ENCODE data around the gene FAU. TPM values are rescaled to one million over a fixed set of nuclear protein-coding genes. Genes with fewer than 3 reads are reported as not detected.
A peak's percentile ranks its signal among the peaks of the same experiment; 100 is the strongest.
"Not testable (repeated sequence)": the region's sequence is repeated elsewhere in the genome, so short reads cannot be mapped to it uniquely, and the experiment has no call there.

The FAU gene
- total RNA-seq, 1 experiment from 2014 or later = 835 TPM

DNA sequence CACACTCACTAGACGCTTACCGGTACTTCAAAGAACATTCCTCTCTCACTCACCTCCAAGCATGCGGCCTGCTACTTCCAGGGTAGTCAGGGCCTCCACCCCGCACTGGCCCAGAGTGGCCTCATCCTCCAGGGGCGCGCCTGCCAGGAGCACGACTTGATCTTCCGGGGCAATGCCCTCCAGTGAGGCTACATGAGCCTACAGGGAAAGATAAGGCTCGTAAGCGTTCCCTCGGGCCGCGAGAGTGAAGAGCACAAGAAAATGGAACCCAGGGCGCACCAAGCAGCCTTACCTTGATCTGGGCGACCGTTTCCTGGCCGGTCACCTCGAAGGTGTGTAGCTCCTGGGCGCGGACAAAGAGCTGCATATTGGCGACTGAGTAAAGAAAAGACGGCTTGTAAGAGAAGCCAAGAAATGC, 478 bp downstream of the FAU start:
- peak; percentile 52 for DNase-seq (ENCODE audit: low spot score)

DNA sequence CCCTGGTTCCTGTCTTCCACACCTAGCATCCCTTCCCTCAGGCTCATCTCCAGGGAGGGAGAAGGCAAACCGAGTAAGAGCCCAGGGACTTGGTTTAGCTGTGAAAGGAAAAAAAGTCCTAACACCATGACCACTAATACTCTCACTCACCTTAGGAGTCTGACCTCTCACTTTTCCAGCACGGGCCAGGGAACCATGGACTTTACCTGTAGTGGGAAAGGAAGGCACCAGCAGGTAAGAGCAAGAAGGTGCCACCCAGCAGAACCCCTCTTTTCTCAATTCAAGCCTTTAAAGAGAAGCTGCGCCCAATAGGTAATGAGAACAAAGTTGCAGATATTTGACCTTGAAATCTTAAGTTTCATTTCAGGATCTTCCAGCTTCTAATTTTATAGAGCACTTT, 1.1 kb downstream of the FAU start:
- DNase-seq (ENCODE audit: low spot score) = no peak

DNA sequence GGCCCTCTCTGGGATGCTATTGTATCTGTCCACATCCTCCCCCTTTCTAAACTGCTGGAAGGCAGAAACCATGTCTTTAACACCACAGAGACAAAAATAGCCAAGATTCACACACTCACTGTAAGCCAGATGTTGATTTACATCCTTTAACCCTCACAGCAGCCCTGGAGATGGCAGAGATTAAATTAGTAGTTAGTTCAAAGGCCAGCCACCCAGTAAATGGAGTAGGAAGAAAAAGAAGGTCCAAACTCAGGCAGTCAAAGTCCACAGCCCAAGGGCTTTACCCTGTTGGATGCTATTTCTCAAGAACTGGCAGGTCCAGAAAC, 2.3 kb downstream of the FAU start:
- DNase-seq (ENCODE audit: low spot score) = no peak

DNA sequence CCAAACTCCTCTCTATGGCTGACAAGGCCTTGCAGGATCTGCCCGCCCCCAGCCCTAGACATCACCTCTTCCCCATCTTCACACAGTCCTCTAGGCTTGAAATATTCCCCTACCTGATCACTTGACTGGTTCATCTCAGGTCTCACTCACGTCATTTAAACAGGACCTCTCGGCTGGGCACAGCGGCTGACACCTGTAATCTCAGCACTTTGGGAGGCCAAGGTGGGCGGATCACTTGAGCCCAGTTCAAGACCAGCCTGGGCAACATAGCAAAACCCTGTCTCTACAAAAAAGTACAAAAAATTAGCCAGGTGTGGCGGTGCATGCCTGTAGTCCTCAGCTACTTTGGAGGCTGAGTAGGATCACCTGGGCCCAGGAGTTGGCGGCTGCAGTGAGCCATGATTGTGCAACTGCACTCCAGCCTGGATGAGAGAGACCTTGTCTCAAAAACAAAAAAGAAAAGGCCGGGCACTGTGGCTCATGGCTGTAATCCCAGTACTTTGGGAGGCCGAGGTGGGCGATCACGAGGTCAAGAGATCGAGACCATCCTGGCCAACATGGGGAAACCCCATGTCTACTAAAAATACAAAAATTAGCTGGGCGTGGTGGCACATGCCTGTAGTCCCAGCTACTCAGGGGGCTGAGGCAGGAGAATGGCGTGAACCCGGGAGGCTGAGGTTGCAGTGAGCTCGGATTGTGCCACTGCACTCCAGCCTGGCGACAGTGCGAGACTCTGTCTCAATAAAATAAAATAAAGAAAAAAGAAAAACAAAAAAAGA, 2.9 kb downstream of the FAU start:
- DNase-seq (ENCODE audit: low spot score) = not testable (repeated sequence)

DNA sequence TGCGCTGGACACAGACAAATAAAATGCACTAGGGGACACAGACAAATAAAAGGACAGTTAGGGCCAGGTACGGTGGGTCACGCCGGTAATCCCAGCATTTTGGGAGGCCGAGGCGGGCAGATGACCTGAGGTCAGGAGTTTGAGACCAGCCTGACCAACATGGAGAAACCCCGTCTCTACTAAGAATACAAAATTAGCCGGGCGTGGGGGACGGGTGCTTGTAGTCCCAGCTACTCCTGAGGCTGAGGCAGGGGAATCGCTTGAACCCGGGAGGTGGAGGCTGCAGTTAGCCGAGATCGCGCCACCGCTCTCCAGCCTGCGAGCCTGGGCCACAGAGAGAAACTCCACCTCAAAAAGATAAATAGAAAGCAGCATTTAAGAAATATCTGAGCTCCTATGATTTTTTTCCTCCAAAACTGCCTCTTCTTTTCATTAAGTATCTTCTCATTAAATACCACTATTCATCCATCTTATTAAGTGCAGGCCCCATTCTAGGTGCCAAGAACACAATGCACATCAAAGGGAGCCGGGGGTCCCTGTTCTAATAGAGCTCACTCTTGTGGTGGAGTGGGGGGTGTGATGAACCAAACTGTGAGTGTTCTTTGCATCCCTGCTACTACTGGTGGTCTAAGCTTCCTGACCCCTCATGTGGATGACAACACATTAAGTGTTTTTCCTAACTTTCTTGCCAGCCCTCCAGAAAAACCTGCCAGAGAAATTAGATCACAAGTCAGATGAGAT, 3.7 kb downstream of the FAU start:
- DNase-seq (ENCODE audit: low spot score) = no peak

DNA sequence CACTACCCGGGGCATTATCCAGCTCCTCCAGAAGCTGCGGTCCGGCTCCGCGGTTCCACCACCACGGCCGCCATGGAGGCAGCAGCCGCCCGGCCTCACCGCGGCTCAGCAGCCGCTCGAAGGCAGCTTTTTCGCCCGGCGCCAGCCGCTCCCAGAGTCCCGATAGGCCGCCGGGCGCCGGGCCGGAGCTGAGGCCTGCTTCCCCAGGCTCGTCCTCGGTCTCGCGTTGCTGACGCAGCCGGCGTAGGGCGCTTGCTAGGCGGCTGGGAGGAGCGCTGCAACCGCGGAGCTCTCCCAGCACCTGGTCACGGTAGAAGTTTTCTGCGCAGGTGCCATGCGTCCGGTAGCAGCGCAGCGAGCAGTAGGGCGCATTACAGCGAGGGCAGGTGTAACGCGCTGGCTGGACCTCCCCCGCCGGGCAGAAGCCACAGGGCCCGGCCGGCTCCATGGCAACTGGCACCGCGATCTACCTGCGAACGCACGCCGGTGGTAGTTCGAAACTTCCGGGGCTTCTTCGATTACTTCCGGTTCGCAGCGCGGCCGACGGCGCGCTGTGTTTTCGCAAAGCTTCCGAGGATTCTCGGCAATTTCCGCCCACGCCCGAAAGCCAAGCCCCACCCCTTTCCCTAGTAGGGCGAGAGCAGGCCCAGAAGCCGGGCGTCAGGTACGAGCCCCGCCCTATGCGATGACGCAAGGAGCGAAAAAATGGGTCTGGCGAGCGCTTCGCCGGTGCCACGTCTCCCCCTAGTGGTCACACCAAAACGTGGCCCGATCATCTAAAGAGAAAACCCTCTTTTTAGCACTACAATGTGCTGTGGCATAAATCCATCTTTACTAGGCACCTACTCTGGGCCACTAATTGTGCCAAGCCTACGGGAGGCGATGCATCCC, 4.5 kb downstream of the FAU start, which contains the start of gene ZNHIT2:
TSS of gene ZNHIT2 (minus strand) at position 496 of the 891 bp plus-strand sequence. CDS start at position 448, 48 bp downstream.
- DNase-seq (ENCODE audit: low spot score) = peak; percentile 100

DNA sequence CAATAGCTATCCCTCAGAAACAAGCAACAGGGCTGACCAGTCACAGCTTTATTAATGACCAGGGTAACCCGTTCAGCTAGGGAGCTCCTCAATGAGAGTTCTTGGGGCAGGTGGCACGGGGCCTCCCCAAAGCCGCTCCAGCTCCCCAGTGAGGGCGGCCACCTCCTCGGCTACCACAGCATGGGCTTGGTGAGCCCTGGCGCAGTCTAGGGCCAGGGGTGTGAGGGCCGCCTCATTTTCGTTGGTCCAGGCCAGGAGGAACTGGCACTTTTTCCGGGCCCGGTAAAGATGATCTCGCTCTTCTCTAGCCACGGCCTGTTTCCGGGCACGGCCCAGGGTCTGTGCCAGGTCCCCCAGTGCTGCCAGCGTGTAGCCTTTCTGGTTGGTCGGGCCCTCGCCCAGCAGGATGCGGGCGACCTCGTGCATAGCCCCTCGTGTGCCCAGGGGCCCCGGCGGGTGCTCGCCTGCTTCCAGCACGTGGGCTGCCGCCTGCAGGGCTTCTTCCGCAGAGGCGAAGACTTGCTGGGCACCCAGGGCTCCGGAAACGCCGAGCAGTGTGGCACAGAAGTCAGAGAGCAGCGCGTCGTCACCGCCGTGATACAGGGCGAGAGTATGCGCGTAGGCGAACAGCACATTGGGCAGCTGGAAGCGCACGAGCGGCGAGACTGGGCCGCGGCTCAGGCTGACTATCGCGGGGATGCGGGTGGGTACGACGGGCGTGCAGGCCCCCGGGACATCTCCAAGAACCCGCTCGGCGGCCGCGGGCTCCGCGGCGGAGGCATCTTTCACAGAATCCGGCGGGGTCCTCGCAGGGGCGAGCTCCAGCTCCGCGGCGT, 5.3 kb downstream of the FAU start:
- DNase-seq (ENCODE audit: low spot score) = peak; percentile 65

DNA sequence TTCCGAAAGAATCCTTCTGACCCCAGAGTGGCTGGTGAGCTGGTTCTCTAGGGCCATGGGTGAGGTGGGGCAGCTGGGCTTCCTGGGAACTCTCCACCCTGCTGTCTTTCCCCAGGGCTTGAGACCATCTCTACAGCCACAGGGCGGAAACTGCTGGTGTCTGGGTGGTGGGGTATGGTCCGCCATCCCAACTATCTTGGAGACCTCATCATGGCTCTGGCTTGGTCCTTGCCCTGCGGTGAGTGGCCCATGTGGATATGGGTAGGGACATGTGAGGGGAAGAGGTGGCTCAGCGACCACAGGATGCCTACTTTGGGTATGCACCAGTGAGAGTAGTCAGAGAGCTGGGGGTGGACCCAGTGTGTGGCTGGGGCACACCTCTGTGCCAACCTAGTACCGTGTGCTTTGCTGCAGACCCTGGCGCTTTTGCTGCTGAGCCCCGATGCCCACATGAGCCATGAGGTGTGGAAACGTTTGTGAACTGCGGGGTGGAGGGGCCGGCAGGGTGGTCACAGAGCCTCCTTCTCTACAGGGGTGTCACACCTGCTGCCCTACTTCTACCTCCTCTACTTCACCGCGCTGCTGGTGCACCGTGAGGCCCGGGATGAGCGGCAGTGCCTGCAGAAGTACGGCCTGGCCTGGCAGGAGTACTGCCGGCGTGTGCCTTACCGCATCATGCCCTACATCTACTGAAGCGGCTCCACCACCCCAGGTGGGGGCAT, 6.4 kb downstream of the FAU start:
- DNase-seq (ENCODE audit: low spot score) = no peak

DNA sequence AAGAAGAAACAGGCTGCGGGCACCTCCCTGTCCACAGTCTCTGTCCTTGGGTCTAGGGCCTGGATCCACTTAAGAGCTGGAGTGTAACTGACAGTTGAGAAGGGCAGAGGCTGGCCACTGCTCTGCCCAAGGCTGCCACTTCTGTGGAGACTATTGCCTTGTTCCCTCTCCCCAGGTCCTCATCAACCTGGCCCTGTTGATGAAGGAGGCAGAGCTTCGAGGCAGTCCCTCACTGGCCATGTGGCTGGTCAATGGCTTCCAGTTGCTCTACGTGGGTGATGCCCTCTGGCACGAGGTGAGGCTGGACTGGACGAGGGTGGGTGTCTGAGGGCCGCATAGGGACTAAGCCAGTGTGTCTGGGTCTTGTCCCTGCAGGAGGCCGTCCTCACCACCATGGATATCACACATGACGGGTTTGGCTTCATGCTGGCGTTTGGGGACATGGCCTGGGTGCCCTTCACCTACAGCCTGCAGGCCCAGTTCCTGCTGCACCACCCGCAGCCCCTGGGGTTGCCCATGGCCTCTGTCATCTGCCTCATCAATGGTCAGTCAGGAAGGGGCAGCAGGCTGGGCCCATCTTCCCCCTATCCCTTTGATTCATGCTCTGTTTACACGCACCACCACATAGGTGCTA, 7.3 kb downstream of the FAU start:
- no peak for DNase-seq (ENCODE audit: low spot score)

DNA sequence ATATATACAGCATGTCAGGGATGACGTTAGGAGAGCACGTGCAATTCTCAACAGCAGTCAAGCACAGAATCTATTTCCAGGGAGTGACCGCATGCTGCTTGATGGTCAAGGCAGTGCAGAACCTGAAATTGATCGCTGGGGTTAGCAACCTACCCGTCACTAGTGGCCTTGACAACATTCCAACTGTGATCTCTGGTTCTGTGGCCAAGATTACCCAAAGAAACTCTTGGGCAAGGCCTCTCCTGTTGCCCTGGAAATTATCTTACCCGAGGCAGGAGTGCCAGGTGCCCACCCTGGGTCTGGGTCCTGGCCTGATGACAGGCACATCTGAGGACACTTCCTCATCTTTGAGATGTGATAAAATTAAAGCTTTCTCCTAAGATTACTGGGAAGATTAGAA, 8.1 kb downstream of the FAU start:
- DNase-seq (ENCODE audit: low spot score) = no peak

DNA sequence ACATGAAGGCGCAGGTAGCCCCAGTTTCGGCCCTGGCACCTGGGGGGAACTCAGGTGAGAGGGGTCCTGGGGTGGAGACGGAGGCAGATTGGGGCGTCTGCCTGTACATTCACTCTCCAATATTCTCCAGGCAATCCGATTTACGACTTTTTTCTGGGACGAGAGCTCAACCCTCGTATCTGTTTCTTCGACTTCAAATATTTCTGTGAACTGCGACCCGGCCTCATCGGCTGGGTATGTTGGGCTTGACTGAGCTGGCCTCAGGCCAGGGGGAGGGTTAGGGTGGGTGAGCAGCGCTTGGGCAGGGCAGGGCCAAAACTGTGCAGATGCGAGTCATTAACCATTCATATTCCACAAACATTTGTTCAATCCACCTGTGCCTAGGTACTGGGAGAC, 8.6 kb downstream of the FAU start:
- DNase-seq (ENCODE audit: low spot score) = peak; percentile 54

DNA sequence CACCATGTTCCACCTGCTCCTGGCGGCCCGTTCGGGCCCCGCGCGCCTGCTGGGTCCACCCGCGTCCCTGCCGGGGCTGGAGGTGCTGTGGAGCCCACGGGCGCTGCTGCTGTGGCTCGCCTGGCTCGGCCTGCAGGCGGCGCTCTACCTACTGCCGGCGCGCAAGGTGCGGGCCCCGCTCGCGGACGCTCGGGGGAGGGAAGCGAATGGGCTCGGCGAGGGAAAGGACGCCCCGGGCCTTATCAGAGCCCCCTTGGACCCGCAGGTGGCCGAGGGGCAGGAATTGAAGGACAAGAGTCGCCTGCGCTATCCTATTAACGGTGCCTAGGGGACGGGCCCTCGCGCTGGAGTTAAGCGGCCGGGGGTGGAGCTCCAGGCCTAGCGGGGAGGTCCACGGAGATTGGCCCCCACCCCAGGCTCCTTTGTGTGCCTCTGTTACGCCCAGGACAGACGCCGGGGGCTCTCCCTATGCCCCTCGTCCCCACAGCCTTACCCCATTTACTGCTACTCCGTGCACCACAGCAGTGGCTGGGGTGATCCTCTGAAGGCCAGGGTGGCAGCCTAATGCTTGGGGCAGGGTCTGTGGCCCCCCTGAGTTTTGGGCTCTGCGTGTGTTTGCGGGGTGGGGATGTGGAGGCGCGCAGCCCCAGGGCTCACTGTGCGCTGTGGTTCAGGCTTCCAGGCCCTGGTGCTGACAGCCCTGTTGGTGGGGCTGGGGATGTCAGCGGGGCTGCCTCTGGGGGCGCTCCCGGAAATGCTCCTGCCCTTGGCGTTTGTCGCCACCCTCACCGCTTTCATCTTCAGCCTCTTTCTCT, 9.2 kb downstream of the FAU start:
- peak; percentile 73 for DNase-seq (ENCODE audit: low spot score)

DNA sequence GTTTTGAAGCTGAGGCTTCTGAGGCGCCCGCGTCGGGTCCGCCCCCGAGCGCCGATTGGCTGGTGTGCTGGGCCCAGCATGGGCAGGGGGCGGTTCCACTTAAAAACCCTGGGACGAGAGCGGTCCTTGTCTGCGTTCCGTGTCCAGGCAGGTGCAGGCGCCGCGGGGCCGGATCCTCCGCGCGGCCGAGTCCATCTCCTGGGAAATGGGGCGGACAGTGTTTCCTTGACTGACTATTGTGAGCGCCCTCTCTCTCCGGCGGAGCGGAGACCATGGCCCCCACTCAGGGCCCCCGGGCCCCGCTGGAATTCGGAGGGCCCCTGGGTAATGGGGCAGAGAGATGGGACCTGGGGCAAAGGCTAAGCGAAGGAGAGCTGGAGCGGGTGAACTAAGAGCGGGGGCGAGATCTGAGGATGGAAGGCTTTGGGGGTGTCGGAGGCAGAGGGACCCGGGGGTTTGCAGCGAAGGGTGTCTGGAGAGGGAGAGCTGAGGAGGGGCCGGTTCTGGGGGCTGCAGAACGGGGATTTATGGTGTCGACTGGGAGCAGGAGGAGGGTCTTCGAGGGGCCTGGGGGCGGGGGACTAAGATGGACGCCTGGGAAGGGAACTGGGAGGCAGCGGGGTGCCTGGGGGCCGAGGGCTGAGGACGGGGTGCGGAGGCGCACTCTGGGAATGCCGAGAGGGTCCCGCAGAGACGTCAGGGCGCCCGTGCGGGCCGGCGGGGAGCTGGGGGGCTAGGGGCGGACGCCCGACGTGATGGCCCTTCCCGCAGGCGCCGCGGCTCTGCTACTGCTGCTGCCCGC, 10.0 kb downstream of the FAU start, which contains the start of gene TM7SF2:
TSS of gene TM7SF2 (plus strand) at position 129 of the 802 bp plus-strand sequence. CDS start at position 273, 144 bp downstream.
- peak; percentile 98 for DNase-seq (ENCODE audit: low spot score)

DNA sequence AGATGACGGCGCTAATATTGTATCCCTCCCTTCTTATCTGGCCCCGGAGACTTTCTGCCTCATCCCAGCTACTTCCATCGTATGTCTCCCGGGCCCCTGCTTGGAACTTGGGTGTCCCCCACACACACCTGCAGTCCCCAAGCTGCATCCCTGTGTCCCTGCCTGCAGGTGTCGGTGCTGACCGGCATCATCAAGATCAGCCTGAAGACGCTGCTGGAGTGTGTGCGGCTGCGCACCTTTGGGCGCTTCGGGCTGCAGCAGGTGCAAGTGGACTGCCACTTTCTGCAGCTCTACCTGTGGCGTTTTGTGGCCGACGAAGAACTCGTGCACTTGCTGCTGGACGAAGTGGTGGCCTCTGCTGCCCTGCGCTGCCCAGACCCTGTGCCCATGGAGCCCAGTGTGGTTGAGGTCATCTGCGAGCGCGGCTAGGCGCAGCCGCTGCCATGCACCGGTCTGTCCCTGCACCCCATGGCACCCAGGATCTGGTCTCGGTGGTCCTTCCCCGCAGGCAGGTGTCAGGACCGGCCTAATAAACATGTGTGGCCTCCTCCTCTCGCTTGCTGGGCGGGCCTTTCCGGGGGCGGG, 10.7 kb downstream of the FAU start:
- DNase-seq (ENCODE audit: low spot score) = no peak

DNA sequence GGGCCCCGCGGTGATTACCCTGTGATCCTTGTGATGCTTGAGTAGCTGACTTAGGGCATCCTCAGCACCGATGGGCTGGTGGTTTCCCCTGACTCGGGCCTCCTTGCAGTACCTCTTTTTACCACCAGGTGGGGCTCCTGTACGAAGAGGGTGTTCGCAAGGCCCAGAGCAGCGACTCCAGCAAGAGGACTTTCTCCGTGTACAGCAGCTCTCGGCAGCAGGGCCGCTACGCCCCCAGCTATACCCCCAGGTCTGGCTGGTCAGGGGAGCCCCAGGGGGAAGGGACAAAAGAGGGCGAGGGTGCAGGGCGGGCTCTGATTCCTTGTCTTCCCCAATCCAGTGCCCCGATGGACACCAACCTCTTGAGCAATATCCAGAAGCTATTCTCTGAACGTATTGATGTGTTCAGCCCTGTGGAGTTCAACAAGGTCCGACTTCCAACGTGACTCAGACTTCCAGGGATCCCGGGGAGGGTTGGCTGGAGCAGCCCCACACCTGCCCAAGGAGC, 11.5 kb downstream of the FAU start:
- DNase-seq (ENCODE audit: low spot score) = peak; percentile 97

DNA sequence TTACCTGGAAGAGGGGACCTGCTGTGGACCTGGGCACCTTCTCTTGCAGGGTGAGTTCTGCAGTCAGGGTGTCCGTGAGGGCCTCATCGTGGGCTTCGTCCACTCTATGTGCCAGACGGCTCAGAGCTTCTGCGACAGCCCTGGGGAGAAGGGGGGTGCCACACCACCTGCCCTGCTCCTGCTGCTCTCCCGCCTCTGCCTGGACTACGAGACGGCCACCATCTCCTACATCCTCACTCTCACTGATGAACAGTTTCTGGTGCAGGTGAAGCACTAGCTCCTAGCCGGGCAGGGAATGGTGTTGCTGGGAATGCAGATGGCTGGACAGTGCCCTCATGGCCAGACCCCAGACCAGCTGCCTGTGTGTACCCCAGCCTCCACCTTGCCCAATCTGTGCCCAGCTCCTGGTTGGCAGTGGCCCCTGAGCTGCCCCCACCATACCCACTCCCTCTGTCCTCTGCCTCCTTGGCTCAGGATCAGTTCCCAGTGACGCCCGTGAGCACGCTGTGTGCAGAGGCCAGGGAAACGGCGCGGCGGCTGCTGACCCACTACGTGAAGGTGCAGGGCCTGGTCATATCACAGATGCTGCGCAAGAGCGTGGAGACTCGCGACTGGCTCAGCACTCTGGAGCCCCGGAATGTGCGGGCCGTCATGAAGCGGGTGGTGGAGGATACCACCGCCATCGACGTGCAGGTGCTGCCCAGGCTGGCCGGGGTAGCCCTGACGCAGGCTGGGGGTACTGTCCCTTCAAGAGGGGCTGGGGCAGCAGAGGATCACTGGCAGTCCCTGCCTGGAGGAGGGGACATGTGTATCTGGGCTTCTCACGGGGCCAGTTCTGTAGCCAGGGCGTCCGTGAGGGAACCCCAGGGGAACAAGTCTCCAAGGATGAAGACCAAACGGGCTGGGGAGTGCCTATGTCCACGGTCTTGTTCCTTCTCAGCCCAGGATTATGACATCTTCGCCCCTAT, 12.4 kb downstream of the FAU start:
- no peak for DNase-seq (ENCODE audit: low spot score)

Data from HT-29 (cell line).